Measurements from ENCODE around the gene AGBL1. TPM values are rescaled to one million over a fixed set of nuclear protein-coding genes. Genes with fewer than 3 reads are reported as not detected.

The AGBL1 gene
- total RNA-seq, 1 experiment from 2014 or later = not detected

DNA sequence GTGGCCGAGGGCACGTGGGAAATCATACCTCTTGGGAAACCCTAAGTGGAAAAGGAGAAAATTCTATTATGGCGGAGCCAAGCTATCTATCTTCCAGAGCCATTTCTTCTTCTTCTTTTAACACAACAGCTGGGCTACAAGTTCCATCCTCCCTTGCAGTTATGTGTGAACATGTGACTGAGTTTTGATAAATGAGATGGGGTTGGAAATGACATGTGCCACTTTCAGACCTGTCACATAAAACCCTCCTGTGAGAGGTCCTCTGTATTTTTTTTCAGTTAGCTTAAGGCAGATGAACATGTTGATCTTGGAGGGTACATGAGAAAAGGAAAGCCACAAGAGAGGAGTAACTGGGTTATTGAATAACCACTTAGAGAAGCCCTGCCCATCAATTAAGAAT lies 47.9 kb downstream of the AGBL1 start:
- Histone ChIP-seq H2BK15ac (ENCODE audit: low read depth, low read length) (no peak overlapping the region), H3K4me1 (ENCODE audit: insufficient read depth, low read length) (peaks cover under 1% of the 10 kb centered on the region; the same call in 1 of the 2 replicates), H3K18ac (ENCODE audit: insufficient read length, low read depth, low read length) (no peak overlapping the region), H4K8ac (replicated peaks; ENCODE audit: insufficient read length, low read depth, low read length) (no peak overlapping the region), H2BK20ac (ENCODE audit: low read depth, low read length, poor library complexity, severe bottlenecking) (no peak overlapping the region), H3K27ac (ENCODE audit: insufficient read length, low read depth, low read length) (no peak overlapping the region), H4K20me1 (ENCODE audit: control insufficient read depth, insufficient read depth, insufficient read length) (no peaks in the 10 kb centered on the region), H2AK5ac (ENCODE audit: insufficient read length, low read length) (no peak overlapping the region), H2BK5ac (ENCODE audit: insufficient read length, low read length) (no peak overlapping the region), H3K79me1 (ENCODE audit: insufficient read depth, low read depth, low read length, poor library complexity, severe bottlenecking) (no peaks in the 10 kb centered on the region), H4K5ac (ENCODE audit: insufficient read length, low read depth, low read length) (no peak overlapping the region), H3K4ac (ENCODE audit: low read depth, low read length) (no peak overlapping the region), H3K79me2 (ENCODE audit: insufficient read depth, low read length) (no peaks in the 10 kb centered on the region), H2AFZ (ENCODE audit: low read length) (no peak overlapping the region), H3K23ac (ENCODE audit: insufficient read length, low read depth, low read length) (no peak overlapping the region), H2BK120ac (ENCODE audit: low read depth, low read length, poor library complexity, severe bottlenecking) (no peak overlapping the region), H3T11ph (ENCODE audit: low read length) (no peak overlapping the region), H4K91ac (ENCODE audit: insufficient read length, low read depth, low read length) (no peak overlapping the region), H3K14ac (ENCODE audit: insufficient read depth, low read length) (no peak overlapping the region), H3K23me2 (ENCODE audit: insufficient read length, low read depth, low read length, poor library complexity, severe bottlenecking) (no peaks in the 10 kb centered on the region), H3K56ac (ENCODE audit: insufficient read length, low read depth, low read length) (no peak overlapping the region), H3K9me3 (ENCODE audit: control insufficient read depth, low read depth, low read length) (no peaks in the 10 kb centered on the region), H3K9ac (ENCODE audit: extremely low read depth, insufficient read length, low read length) (no peak overlapping the region), H2BK12ac (ENCODE audit: insufficient read length, low read depth, low read length) (no peak overlapping the region), H3K27me3 (ENCODE audit: insufficient read depth, low read length) (no peaks in the 10 kb centered on the region; the same call in 1 of the 2 replicates), H3K4me2 (ENCODE audit: insufficient read depth, insufficient read length, low read length) (no peak overlapping the region)
- no CpG with 5 or more reads among the region's 3 CpGs for WGBS (ENCODE audit: extremely low coverage, insufficient read length, low lambda C conversion rate)
- Mint-ChIP-seq H3K9me3 (no peaks in the 10 kb centered on the region), H3K4me1 (peaks cover 13 to 14% of the 10 kb centered on the region in 2 experiments), H3K4me3 (no peak overlapping the region), H3K36me3 (ENCODE audit: insufficient read depth in 1 of 3, low read depth in 3 of 3) (peaks cover 0 to 4% (median 0%) of the 10 kb centered on the region in 3 experiments; a peak in 1 of 7 replicates), H3K27ac (no peak overlapping the region), H3K27me3 (ENCODE audit: low read depth) (no peaks in the 10 kb centered on the region)
- DNase-seq = no peak
- TF ChIP-seq, protein P1, sequence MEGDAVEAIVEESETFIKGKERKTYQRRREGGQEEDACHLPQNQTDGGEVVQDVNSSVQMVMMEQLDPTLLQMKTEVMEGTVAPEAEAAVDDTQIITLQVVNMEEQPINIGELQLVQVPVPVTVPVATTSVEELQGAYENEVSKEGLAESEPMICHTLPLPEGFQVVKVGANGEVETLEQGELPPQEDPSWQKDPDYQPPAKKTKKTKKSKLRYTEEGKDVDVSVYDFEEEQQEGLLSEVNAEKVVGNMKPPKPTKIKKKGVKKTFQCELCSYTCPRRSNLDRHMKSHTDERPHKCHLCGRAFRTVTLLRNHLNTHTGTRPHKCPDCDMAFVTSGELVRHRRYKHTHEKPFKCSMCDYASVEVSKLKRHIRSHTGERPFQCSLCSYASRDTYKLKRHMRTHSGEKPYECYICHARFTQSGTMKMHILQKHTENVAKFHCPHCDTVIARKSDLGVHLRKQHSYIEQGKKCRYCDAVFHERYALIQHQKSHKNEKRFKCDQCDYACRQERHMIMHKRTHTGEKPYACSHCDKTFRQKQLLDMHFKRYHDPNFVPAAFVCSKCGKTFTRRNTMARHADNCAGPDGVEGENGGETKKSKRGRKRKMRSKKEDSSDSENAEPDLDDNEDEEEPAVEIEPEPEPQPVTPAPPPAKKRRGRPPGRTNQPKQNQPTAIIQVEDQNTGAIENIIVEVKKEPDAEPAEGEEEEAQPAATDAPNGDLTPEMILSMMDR (conservative IDR thresholded peaks at IDR 0.05) = no peak

All from H9 (cell line).